Stomach (tissue), 9 donors: ENCODE data around the gene ARMC10. TPM values are rescaled to one million over a fixed set of nuclear protein-coding genes. Genes with fewer than 3 reads are reported as not detected.
"Not testable (repeated sequence)": the region's sequence is repeated elsewhere in the genome, so short reads cannot be mapped to it uniquely, and the experiment has no call there.

ENCODE experiments used
- DNase-seq, 2 donors: peaks; one replicate each; pipeline versions ENCODE4 v3.0.0 to v3.0.0-alpha.2; 2013 to 2019
- H3K27ac ChIP-seq, 5 donors: fragments of 200-600 bp in 4 of 5; sonication (generic) in 4 of 5; one replicate each; pipeline ENCODE4 v1.5.1; 2013 to 2019; ENCODE audit warnings: mild to moderate bottlenecking in 1 of 5, moderate library complexity in 1 of 5
- H3K27me3 ChIP-seq, 3 donors: fragments of 200-600 bp; sonication (generic); one replicate each; pipeline ENCODE4 v1.5.1; 2017 to 2019; ENCODE audit warnings: mixed run types in 1 of 3
- H3K36me3 ChIP-seq, 4 donors: fragments of 200-600 bp; sonication (generic); 1 replicate in 3 of 4; 2 replicates in 1 of 4; pipeline ENCODE4 v1.5.1; 2016 to 2019
- H3K4me1 ChIP-seq, 4 donors: fragments of 200-600 bp; sonication (generic); one replicate each; pipeline ENCODE4 v1.5.1; 2016 to 2019
- H3K4me3 ChIP-seq, 4 donors: fragments of 200-600 bp; sonication (generic) in 3 of 4; one replicate each; pipeline ENCODE4 v1.5.1; 2016 to 2019; ENCODE audit warnings: mild to moderate bottlenecking in 1 of 4
- H3K9me3 ChIP-seq, 4 donors: fragments of 200-600 bp; sonication (generic); one replicate each; pipeline ENCODE4 v1.5.1; 2016 to 2019
- EP300 ChIP-seq: sonication (generic); formaldehyde crosslinking; IDR thresholded peaks from one replicate; pipeline ENCODE4 v1.6.1; 2017; ENCODE audit warnings: antibody characterized with exemption
- POLR2A ChIP-seq, 4 donors: fragments of 450-650 bp; IDR thresholded peaks; one replicate each; pipeline ENCODE4 v1.6.1; 2016; ENCODE audit warnings: antibody characterized with exemption in 4 of 4, control low read depth in 2 of 4, mild to moderate bottlenecking in 1 of 4, moderate library complexity in 1 of 4
- POLR2AphosphoS5 ChIP-seq, 3 donors: sonication (generic); formaldehyde crosslinking; IDR thresholded peaks; one replicate each; pipeline ENCODE4 v1.6.1; 2016; ENCODE audit warnings: antibody characterized with exemption in 3 of 3
- WGBS, 5 donors: extraction: QIAGEN DNeasy Blood & Tissue Kit in 3 of 5; methylation state at CpG; one replicate each; pipeline versions ENCODE4 v1.1.5 to v1.1.7; 2013 to 2018; 5-methylcytosine and 5-hydroxymethylcytosine counted together
- intact Hi-C: fragments of 100-400 bp; cut with DNase I; formaldehyde crosslinking; loops from one replicate; pipeline ENCODE4 v1.15.1; 2023; ENCODE audit warnings: low total_unique reads
- polyA plus RNA-seq, 3 donors: library from polyadenylated mRNA; stranded (reverse); fragments of 200-250 nt; gene quantifications; one replicate each; pipeline ENCODE4 v1.2.3, GENCODE V29; 2013
- total RNA-seq, 5 donors: library from RNA; depleted of rRNA; stranded (reverse); fragments of >200 nt; gene quantifications; one replicate each; pipeline versions ENCODE4 v1.1.0 to v1.2.3, GENCODE V29; 2014 to 2016
- TF ChIP-seq, protein P1 (sequence below), 7 experiments: fragments of 450-650 bp in 4 of 7; fragments of 200-600 bp in 3 of 7; sonication (generic) in 3 of 7; IDR thresholded peaks; one replicate each; pipeline ENCODE4 v1.5.1; 2016 to 2019; ENCODE audit warnings: antibody characterized with exemption in 7 of 7, control low read depth in 2 of 7, mild to moderate bottlenecking in 1 of 7
- donor health status: healthy with polysubstance abuse.
- donor health status: Bipolar disorder and iron deficiency.
- donor health status: healthy.

Gene ARMC10
- total and polyA plus RNA-seq, 8 donors: 1.8 to 118 (median 24.8) TPM

DNA sequence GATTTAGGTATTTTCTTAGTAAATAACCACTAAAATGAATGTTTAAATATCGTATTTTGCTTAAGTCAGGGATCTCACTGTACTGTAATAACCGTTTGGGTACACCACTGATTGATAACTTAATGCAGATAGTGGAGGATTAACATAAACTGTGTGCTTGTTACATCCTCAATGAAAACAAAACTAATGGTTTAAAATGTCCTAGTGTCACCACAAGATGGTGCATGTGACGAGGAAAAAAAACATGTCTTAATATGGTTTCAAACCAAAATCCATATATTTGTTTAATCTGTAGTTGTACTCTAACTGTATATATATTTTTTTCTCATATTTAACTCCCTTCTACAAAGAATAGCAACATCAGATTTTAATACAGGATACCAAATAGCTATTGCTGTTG lies 19.2 kb downstream of the ARMC10 start:
- no peak overlapping the region for H3K27ac ChIP-seq
- H3K9me3 ChIP-seq: no peaks in the 10 kb centered on the region
- WGBS, 5 donors: 25 to 49% (median 29%) methylated on average over 3 of the region's 3 CpGs
- TF ChIP-seq POLR2A (IDR thresholded peaks at IDR 0.05) (no peak), EP300 (no peak), POLR2AphosphoS5 (IDR thresholded peaks at IDR 0.05) (no peak)
- TF ChIP-seq, protein P1, sequence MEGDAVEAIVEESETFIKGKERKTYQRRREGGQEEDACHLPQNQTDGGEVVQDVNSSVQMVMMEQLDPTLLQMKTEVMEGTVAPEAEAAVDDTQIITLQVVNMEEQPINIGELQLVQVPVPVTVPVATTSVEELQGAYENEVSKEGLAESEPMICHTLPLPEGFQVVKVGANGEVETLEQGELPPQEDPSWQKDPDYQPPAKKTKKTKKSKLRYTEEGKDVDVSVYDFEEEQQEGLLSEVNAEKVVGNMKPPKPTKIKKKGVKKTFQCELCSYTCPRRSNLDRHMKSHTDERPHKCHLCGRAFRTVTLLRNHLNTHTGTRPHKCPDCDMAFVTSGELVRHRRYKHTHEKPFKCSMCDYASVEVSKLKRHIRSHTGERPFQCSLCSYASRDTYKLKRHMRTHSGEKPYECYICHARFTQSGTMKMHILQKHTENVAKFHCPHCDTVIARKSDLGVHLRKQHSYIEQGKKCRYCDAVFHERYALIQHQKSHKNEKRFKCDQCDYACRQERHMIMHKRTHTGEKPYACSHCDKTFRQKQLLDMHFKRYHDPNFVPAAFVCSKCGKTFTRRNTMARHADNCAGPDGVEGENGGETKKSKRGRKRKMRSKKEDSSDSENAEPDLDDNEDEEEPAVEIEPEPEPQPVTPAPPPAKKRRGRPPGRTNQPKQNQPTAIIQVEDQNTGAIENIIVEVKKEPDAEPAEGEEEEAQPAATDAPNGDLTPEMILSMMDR (IDR thresholded peaks at IDR 0.05): no peak
- no peak for DNase-seq
- H3K27me3 ChIP-seq: no peaks in the 10 kb centered on the region
- intact Hi-C loops: no loop called here
- H3K36me3 ChIP-seq: peaks cover 10 to 68% (median 59%) of the 10 kb centered on the region in 4 donors
- no peak overlapping the region for H3K4me3 ChIP-seq
- peaks cover 0 to 5% (median 0%) of the 10 kb centered on the region in 4 donors for H3K4me1 ChIP-seq

DNA sequence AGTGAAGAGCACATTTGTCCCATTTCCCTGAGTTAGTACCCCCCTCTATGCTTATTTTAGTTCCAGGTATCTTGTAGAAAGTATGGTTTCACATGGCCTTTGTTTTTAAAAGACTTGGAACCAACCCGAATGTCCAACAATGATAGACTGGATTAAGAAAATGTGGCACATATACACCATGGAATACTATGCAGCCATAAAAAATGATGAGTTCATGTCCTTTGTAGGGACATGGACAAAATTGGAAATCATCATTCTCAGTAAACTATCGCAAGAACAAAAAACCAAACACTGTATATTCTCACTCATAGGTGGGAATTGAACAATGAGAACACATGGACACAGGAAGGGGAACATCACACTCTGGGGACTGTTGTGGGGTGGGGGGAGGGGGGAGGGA lies 20.6 kb downstream of the ARMC10 start:
- H3K27ac ChIP-seq, intact Hi-C loops, H3K9me3 ChIP-seq, H3K27me3 ChIP-seq, H3K4me3 ChIP-seq, DNase-seq, H3K4me1 ChIP-seq: not testable (repeated sequence)
- WGBS, 5 donors: 94 to 100% (median 97%) methylated on average over 2 of the region's 2 CpGs
- peaks cover 10 to 60% (median 54%) of the 10 kb centered on the region in 4 donors for H3K36me3 ChIP-seq

DNA sequence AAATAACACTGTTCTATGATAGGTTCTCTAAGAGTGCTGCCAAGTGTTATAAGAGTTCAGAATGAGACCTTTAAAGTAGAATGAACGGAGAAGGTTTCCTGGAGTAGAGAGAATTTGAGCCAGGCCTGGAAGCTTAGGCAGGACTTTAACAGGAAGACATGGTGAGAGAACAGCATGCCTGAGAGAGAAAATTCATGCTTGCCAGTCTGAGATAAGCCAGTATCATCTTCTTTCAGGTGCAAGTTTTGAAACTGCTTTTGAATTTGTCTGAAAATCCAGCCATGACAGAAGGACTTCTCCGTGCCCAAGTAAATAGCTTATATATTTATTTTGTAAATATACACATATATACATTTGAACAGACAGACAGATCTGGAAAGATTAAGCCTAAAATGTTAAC lies 22.1 kb downstream of the ARMC10 start:
- TF ChIP-seq POLR2AphosphoS5 (IDR thresholded peaks at IDR 0.05) (no peak), POLR2A (IDR thresholded peaks at IDR 0.05) (no peak), EP300 (no peak)
- TF ChIP-seq, protein P1 (IDR thresholded peaks at IDR 0.05): no peak
- Histone ChIP-seq H3K9me3 (no peaks in the 10 kb centered on the region), H3K27ac (no peak overlapping the region), H3K4me1 (peaks cover 0 to 5% (median 0%) of the 10 kb centered on the region in 4 donors), H3K27me3 (no peaks in the 10 kb centered on the region), H3K4me3 (no peak overlapping the region), H3K36me3 (peaks cover 10 to 73% (median 58%) of the 10 kb centered on the region in 4 donors)
- DNase-seq: no peak
- WGBS, 5 donors: 78 to 88% (median 82%) methylated on average over 2 of the region's 2 CpGs
- intact Hi-C loops: no loop called here

DNA sequence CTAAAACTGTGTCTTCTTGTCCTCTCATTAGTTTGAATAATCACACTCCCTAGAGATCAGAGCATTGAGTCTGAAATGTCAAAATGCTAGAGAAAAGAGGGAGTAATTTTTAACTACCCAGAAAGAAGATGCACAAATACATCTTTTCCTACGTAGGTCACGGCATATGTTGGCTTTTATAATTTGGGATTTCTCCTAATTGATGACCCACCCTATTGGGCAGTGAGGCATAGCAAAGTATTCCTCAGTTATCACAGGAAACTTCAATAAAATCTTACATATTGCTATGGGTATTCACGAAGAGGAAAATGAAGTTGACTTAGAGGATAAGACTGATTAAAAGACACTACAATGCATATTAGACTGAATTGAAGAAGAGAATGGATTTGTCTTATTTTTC lies 25.4 kb downstream of the ARMC10 start:
- 61 to 75% (median 65%) methylated on average over 3 of the region's 3 CpGs for WGBS, 5 donors
- TF ChIP-seq EP300 (no peak), POLR2A (IDR thresholded peaks at IDR 0.05) (no peak), POLR2AphosphoS5 (IDR thresholded peaks at IDR 0.05) (no peak)
- TF ChIP-seq, protein P1 (IDR thresholded peaks at IDR 0.05): no peak
- H3K4me1 ChIP-seq: no peaks in the 10 kb centered on the region
- H3K36me3 ChIP-seq: peaks cover 2 to 76% (median 73%) of the 10 kb centered on the region in 4 donors
- no peak for DNase-seq
- H3K27me3 ChIP-seq: no peaks in the 10 kb centered on the region
- no peak overlapping the region for H3K4me3 ChIP-seq
- H3K27ac ChIP-seq: no peak overlapping the region
- H3K9me3 ChIP-seq: no peaks in the 10 kb centered on the region
- intact Hi-C loops: no loop called here

DNA sequence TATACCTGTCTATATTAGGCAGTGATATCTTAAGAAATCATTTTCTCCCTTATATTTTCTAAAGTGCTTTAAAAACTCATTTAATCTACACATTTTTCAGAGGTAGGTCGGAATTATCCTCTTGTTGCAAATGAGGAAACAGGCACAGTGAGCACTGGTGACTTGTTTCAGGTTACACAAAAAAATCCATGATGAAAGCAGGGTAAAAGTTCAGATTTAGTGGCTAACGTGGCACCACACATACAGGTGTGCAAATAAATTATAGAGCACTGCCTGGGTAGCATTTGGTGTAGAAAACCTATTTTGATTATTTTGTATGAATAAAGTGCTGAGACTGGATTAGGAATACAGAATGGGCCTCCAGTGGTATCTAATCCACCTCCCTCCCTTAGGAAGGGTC lies 26.6 kb downstream of the ARMC10 start:
- intact Hi-C loops: no loop called here
- 34 to 45% (median 37%) methylated on average over 2 of the region's 2 CpGs for WGBS, 5 donors
- TF ChIP-seq POLR2AphosphoS5 (IDR thresholded peaks at IDR 0.05) (no peak), POLR2A (IDR thresholded peaks at IDR 0.05) (no peak), EP300 (no peak)
- TF ChIP-seq, protein P1 (IDR thresholded peaks at IDR 0.05): no peak
- H3K4me1 ChIP-seq: peaks cover 0 to 7% (median 4%) of the 10 kb centered on the region in 4 donors
- no peak overlapping the region for H3K4me3 ChIP-seq
- no peak overlapping the region for H3K27ac ChIP-seq
- H3K27me3 ChIP-seq: no peaks in the 10 kb centered on the region
- no peak for DNase-seq
- H3K36me3 ChIP-seq: peaks cover 0 to 75% (median 64%) of the 10 kb centered on the region in 4 donors
- no peaks in the 10 kb centered on the region for H3K9me3 ChIP-seq
